Small intestine (tissue), 7 donors: ENCODE measurements around the gene KLRF1. TPM values are rescaled to one million over a fixed set of nuclear protein-coding genes. Genes with fewer than 3 reads are reported as not detected.
"Not testable (repeated sequence)": the region's sequence is repeated elsewhere in the genome, so short reads cannot be mapped to it uniquely, and the experiment has no call there.

Experiments used
- DNase-seq, 2 donors: peaks; one replicate each; pipeline versions ENCODE4 v3.0.0 to v3.0.0-alpha.2; 2013
- FAIRE-seq: peaks from 2 replicates; lab custom pipeline; 2012; peaks lifted over from hg19 to GRCh38; lab: Jason Lieb, UNC
- H3K27ac ChIP-seq, 3 donors: one replicate each; pipeline ENCODE4 v1.5.1; 2013; ENCODE audit warnings: low read length in 2 of 3, mild to moderate bottlenecking in 2 of 3, control low read depth in 1 of 3, inconsistent platforms in 1 of 3, low read depth in 1 of 3, moderate library complexity in 1 of 3
- H3K27me3 ChIP-seq, 3 donors: one replicate each; pipeline ENCODE4 v1.6.1; 2013; ENCODE audit warnings: low read length in 3 of 3, inconsistent platforms in 1 of 3; ENCODE audit not compliant: control insufficient read depth in 3 of 3, insufficient read depth in 3 of 3
- H3K36me3 ChIP-seq, 3 donors: one replicate each; pipeline ENCODE4 v1.6.1; 2013; ENCODE audit warnings: low read length in 3 of 3, inconsistent platforms in 1 of 3, low read depth in 1 of 3, mild to moderate bottlenecking in 1 of 3, moderate library complexity in 1 of 3; ENCODE audit not compliant: control insufficient read depth in 3 of 3, insufficient read depth in 2 of 3
- H3K4me1 ChIP-seq, 3 donors: one replicate each; pipeline ENCODE4 v1.6.1; 2013; ENCODE audit warnings: low read length in 2 of 3, inconsistent platforms in 1 of 3, low read depth in 1 of 3, mild to moderate bottlenecking in 1 of 3, moderate library complexity in 1 of 3; ENCODE audit not compliant: control insufficient read depth in 3 of 3, insufficient read depth in 2 of 3
- H3K4me3 ChIP-seq, 3 donors: one replicate each; pipeline ENCODE4 v1.5.1; 2013; ENCODE audit warnings: low read length in 3 of 3, control low read depth in 1 of 3, inconsistent platforms in 1 of 3, low read depth in 1 of 3, mild to moderate bottlenecking in 1 of 3, moderate library complexity in 1 of 3
- H3K9me3 ChIP-seq, 2 donors: one replicate each; pipeline ENCODE4 v1.6.1; 2013; ENCODE audit warnings: low read depth in 1 of 2, low read length in 1 of 2; ENCODE audit not compliant: control insufficient read depth in 2 of 2, insufficient read depth in 1 of 2
- WGBS, 3 donors: extraction: QIAGEN DNeasy Blood & Tissue Kit; methylation state at CpG; one replicate each; pipeline ENCODE4 v1.1.7; 2013; 5-methylcytosine and 5-hydroxymethylcytosine counted together
- polyA plus RNA-seq, 4 donors: library from polyadenylated mRNA; stranded (reverse) in 3 of 4; unstranded in 1 of 4; fragments of 200-250 nt in 3 of 4; fragments of 120-200 nt in 1 of 4; gene quantifications; one replicate each; pipeline versions ENCODE4 v1.2.1 to v1.2.3, GENCODE V29; 2013
- donor health status: healthy with polysubstance abuse.
- donor health status: control.
- donor health status: control.
- donor health status: Bipolar disorder and iron deficiency.
- donor health status: healthy.

The KLRF1 gene
- polyA plus RNA-seq, 4 donors = 0.24 to 0.47 TPM; not detected in 2

DNA sequence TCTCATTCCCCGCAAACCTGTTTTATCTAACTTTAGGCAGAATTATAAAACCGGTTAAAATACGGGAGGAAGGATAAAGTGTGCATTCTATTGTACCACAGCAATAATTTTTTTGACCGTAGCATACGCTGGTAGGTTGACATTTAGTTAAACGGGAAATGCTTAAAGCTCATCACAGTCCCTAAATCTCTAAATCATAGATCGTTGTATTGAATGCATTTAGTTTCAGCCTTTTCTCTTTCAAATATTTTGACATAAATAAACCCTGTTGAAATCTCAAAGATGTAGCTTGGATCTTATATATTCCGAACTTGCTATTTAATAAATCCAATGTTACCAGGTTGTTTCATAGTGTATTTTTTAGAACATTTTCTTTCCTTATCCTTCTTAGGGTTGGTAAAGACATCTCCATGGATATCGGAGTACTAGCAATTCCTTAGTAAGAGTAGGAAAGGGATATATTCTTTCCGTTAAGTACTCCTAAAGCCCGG, 41.1 kb downstream of the KLRF1 start:
- DNase-seq (peak in 1 of 2 donors; percentile 20), FAIRE-seq (no peak)
- H3K27me3 ChIP-seq = no peaks in the 10 kb centered on the region
- H3K27ac ChIP-seq = peak overlapping the region in 1 of 3 donors; percentile 38
- H3K36me3 ChIP-seq = no peaks in the 10 kb centered on the region
- H3K9me3 ChIP-seq = no peaks in the 10 kb centered on the region
- 40 to 81% (median 61%) methylated on average over 11 of the region's 11 CpGs for WGBS, 3 donors
- peaks cover 0 to 3% (median 0%) of the 10 kb centered on the region in 3 donors for H3K4me1 ChIP-seq
- no peak overlapping the region for H3K4me3 ChIP-seq

DNA sequence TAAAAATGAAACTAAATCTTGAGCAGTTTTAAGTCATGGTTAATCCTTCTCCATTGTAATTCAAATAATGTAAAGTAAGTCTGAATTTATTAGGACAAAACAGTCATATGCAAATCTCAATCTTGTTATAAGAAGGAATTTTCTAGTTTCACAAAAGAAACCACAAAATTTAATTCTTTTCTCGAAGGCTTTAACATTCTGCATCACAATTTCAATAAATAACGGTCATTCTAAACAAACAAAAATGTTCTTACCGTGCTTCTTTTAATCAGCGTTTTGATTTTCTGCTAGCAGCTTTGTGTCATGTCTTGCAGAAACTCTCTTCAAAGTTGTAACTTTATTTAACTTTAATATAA, 41.6 kb downstream of the KLRF1 start:
- Histone ChIP-seq H3K4me1 (peaks cover 0 to 3% (median 0%) of the 10 kb centered on the region in 3 donors), H3K9me3 (no peaks in the 10 kb centered on the region), H3K4me3 (peak overlapping the region in 2 of 3 donors; percentile 24 to 50), H3K27ac (peak overlapping the region in 2 of 3 donors; percentile 20 to 54), H3K27me3 (no peaks in the 10 kb centered on the region), H3K36me3 (no peaks in the 10 kb centered on the region)
- FAIRE-seq = no peak
- no peak for DNase-seq
- 28 to 45% (median 34%) methylated on average over 4 of the region's 4 CpGs for WGBS, 3 donors

DNA sequence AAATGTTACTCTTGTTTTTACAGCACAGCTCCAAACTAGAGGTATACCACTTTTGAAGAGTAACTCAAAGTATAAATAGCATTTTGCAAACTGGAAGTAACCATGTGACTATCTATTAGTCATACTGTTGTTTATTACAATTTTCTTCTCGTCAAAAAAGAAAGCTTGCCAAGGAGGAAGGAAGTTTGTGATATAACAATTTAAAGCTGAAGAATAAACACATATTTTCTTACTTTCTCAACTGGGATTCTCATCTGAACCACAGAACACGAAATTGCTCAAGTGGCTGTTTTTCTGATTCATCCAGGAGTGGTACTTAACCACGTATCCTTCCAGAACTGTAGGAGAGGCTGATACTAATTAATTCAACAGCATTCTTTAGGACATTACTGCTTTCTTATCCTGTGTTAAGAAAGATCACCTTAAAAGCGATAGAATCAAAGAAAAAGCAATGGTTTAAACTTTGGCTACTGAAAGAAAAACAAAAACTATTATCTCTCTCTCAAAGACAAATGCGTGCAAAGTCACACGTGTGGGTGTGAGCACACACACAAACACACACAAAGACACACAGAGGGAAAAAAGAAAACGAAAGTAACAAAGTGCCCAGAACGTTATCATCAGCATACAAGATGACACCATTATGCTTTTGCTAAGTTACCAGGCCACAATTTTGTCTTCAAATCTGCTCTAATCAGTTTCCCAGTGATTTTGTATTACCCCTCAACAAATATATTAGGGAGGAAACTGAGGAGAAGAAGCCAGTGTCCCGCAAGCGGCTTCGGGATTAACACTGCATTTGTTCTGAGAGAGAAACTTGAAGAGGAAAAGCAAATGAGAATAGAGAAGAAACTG, 42.3 kb downstream of the KLRF1 start, which contains the start of gene CLEC2B:
Gene CLEC2B, minus strand, starts transcription at position 48 of the 855 bp plus-strand sequence.
- 3 to 7% (median 6%) methylated on average over 11 of the region's 11 CpGs for WGBS, 3 donors
- H3K27ac ChIP-seq = peak within 1 kb of the TSS; percentile 54 to 93 (median 87)
- H3K9me3 ChIP-seq = no peaks in the 10 kb centered on the region
- H3K4me1 ChIP-seq = peaks cover 0 to 3% (median 0%) of the 10 kb centered on the region in 3 donors
- FAIRE-seq = peak; percentile 94
- no peaks in the 10 kb centered on the region for H3K27me3 ChIP-seq
- DNase-seq = peak; percentile 52 to 76
- peak within 1 kb of the TSS; percentile 24 to 50 (median 27) for H3K4me3 ChIP-seq
- no peaks in the 10 kb centered on the region for H3K36me3 ChIP-seq

DNA sequence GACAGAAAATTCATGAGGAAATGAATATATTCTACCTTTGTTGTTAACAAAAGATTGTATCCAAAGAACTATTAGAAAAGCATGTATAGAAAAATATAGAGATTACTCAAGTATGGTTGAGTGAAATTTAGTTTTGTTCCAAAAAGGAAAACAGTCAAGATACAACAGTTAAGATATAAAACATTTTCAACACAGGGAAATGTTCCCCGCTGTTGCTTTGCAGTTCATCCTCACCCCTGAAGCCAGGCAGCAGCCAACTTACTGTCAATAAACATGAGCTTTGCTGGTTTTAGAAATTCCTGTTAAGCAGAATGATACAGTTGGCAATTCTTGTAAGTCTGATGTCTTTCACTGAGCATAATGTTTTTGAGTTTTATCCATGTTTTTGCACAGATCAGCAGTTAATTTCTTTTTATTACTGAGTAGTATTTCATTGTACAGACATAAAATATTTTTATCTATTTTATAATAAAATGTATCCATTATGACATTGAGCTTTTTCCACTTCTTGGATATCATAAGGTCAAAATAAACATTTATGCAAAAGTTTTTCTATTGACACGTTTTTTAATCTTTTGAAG, 43.1 kb downstream of the KLRF1 start:
- Histone ChIP-seq H3K27ac (peak overlapping the region in 2 of 3 donors; percentile 54 to 81), H3K36me3 (no peaks in the 10 kb centered on the region), H3K4me1 (no peaks in the 10 kb centered on the region), H3K27me3 (no peaks in the 10 kb centered on the region), H3K4me3 (no peak overlapping the region), H3K9me3 (no peaks in the 10 kb centered on the region)
- WGBS, 3 donors = 58 to 83% (median 76%) methylated on average over 2 of the region's 2 CpGs
- DNase-seq = no peak
- FAIRE-seq = no peak

DNA sequence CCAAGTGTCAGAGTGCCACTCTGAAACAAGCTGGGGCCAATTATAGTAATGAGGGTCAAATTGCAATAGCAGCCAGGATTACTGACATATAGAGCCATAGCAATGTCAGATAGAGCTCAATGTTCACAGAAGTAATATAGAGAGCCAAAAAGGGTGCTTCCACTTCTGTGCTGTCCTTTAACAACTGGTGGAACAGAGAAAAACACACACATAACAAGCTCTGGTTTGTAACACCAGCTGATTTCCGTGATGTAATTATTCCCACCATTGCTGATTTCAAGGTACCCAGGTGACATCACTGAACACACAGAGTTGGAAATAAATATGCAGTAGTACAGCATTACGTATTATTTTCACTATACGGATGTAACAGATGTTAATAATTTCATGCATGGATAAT, 44.9 kb downstream of the KLRF1 start:
- 93 to 95% (median 95%) methylated on average over 3 of the region's 3 CpGs for WGBS, 3 donors
- Histone ChIP-seq H3K27me3 (no peaks in the 10 kb centered on the region), H3K27ac (no peak overlapping the region), H3K4me1 (no peaks in the 10 kb centered on the region), H3K4me3 (no peak overlapping the region), H3K36me3 (no peaks in the 10 kb centered on the region), H3K9me3 (no peaks in the 10 kb centered on the region)
- no peak for FAIRE-seq
- no peak for DNase-seq

DNA sequence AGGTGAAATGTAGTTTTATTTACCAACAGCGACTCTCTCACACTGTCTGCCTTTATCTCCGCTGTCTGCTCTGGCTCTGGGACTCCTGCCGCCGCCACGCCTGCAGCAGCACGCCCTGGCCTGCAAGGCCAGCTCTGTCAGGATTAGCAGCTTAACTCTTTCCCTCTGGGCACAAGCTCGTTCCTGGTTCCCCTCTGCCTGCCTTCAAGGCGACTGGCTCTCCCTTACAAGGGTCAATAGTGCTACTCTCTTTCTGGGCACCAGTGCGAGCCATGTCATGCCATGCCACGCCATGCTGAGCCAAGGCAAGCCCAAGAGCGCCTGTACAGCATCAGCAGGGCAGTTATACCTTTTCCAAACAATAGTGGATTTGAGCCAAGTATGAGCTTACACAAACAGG, 45.5 kb downstream of the KLRF1 start:
- H3K4me1 ChIP-seq = no peaks in the 10 kb centered on the region
- H3K36me3 ChIP-seq = no peaks in the 10 kb centered on the region
- no peak for FAIRE-seq
- WGBS, 3 donors = 74 to 82% (median 82%) methylated on average over 11 of the region's 11 CpGs
- no peaks in the 10 kb centered on the region for H3K9me3 ChIP-seq
- H3K27ac ChIP-seq = no peak overlapping the region
- H3K4me3 ChIP-seq = no peak overlapping the region
- no peak for DNase-seq
- H3K27me3 ChIP-seq = no peaks in the 10 kb centered on the region

DNA sequence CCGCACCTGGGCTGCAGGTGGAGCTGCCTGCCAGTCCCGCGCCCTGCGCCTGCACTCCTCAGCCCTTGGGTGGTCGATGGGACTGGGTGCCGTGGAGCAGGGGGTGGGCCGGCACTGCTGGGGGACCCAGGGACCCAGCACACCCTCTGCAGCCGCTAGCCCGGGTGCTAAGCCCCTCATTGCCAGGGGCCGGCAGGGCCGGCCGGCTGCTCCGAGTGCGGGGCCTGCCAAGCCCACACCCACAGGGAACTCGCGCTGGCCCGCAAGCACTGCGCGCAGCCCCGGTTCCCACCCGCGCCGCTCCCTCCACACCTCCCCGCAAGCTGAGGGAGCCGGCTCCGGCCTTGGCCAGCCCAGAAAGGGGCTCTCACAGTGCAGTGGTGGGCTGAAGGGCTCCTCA, 48.8 kb downstream of the KLRF1 start:
- not testable (repeated sequence) for FAIRE-seq, H3K4me1 ChIP-seq, H3K27ac ChIP-seq, H3K9me3 ChIP-seq, H3K36me3 ChIP-seq, H3K27me3 ChIP-seq, H3K4me3 ChIP-seq, DNase-seq
- WGBS, 3 donors = 95 to 98% (median 96%) methylated on average over 21 to 26 of the region's 26 CpGs

DNA sequence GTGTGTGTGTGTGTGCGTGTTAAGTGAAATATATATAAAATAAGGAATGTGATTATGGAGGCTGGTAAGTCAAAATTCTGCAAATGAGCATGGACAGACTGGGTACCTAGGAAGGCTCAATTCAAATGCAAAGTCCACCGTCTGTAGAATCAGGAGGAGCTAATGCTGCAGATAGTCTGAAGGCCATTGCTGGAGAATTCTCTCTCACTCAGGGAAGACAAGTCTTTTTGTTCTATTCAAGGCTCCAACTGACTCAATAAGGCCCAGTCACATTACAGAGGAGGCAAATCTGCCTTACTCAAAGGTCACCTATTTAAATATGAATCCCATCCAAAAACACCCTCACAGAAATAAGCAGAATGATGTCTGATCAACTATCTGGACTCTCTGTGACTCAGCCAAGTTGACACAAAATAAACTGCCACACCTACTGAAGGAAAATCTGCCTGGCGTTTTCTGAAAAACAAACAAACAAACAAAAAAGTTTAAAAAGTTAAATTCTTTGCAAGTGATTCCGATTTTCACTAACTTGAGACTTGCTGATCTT, 53.3 kb downstream of the KLRF1 start:
- DNase-seq = no peak
- no peak for FAIRE-seq
- H3K4me1 ChIP-seq = no peaks in the 10 kb centered on the region
- no peak overlapping the region for H3K27ac ChIP-seq
- no peaks in the 10 kb centered on the region for H3K27me3 ChIP-seq
- WGBS, 3 donors = 70 to 83% (median 74%) methylated on average over 4 of the region's 4 CpGs
- no peak overlapping the region for H3K4me3 ChIP-seq
- no peaks in the 10 kb centered on the region for H3K9me3 ChIP-seq
- H3K36me3 ChIP-seq = no peaks in the 10 kb centered on the region
